IMR-90 (cell line): ENCODE data around the gene SRSF12. TPM values are rescaled to one million over a fixed set of nuclear protein-coding genes. Genes with fewer than 3 reads are reported as not detected.

ENCODE experiments used
- ATAC-seq: fragments of 200-7000 bp; cut with Tn5 transposase; 2 replicates; pipeline ENCODE4 v1.9.1; 2020; ENCODE audit warnings: low read depth, mild to moderate bottlenecking, moderate library complexity
- BruUV-seq: library from RNA; stranded (reverse); fragments of 400-500 nt; replicated peaks from 2 replicates; lab custom pipeline; 2021; lab: Mats Ljungman, UMichigan
- CTCF ChIA-PET: fragments of 300-600 bp; formaldehyde crosslinking; extraction: SDS; loops from one replicate; lab custom pipeline; 2021; ENCODE audit warnings: antibody characterized with exemption; lab: Yijun Ruan, JAX
- POLR2A ChIA-PET: fragments of 300-600 bp; sonication (Branson Sonifier 250); formaldehyde crosslinking; loops from one replicate; lab custom pipeline; 2022; ENCODE audit warnings: antibody characterized with exemption; ENCODE audit not compliant: unreplicated experiment; lab: Charles Lee
- DNase-seq: peaks from one replicate; pipeline ENCODE4 v3.0.0; 2013
- H2AFZ ChIP-seq: replicated peaks from 2 replicates; pipeline ENCODE3; 2013; ENCODE audit warnings: low read length, mild to moderate bottlenecking; ENCODE audit not compliant: poor library complexity
- H2AK5ac ChIP-seq: 2 replicates; pipeline ENCODE4 v1.6.1; 2013; ENCODE audit warnings: low read depth, low read length, inconsistent platforms
- H2AK9ac ChIP-seq: replicated peaks from 2 replicates; pipeline ENCODE3; 2013; ENCODE audit warnings: mild to moderate bottlenecking, low read depth, low read length, moderate library complexity; ENCODE audit not compliant: poor library complexity
- H2BK120ac ChIP-seq: 2 replicates; pipeline ENCODE4 v1.6.1; 2013; ENCODE audit warnings: low read depth, low read length, inconsistent platforms
- H2BK15ac ChIP-seq: 3 replicates; pipeline ENCODE4 v1.6.1; 2013; ENCODE audit warnings: low read depth, low read length, inconsistent platforms
- H2BK20ac ChIP-seq: 2 replicates; pipeline ENCODE4 v1.6.1; 2013; ENCODE audit warnings: low read depth, mild to moderate bottlenecking, inconsistent platforms, low read length, moderate library complexity
- H2BK5ac ChIP-seq: 2 replicates; pipeline ENCODE4 v1.6.1; 2013; ENCODE audit warnings: mild to moderate bottlenecking, low read depth, low read length, inconsistent platforms; ENCODE audit not compliant: poor library complexity, severe bottlenecking
- H3K14ac ChIP-seq: replicated peaks from 2 replicates; pipeline ENCODE4 v1.6.1; 2013; ENCODE audit warnings: low read depth, low read length, inconsistent platforms
- H3K18ac ChIP-seq: 2 replicates; pipeline ENCODE4 v1.6.1; 2013; ENCODE audit warnings: low read depth, low read length, control low read depth
- H3K23ac ChIP-seq: 2 replicates; pipeline ENCODE4 v1.6.1; 2013; ENCODE audit warnings: low read depth, low read length, inconsistent platforms
- H3K27ac ChIP-seq: 2 replicates; pipeline ENCODE4 v1.5.1; 2013; ENCODE audit warnings: mild to moderate bottlenecking, control low read depth, low read length; ENCODE audit not compliant: insufficient read depth
- H3K27me3 ChIP-seq: 2 replicates; pipeline ENCODE4 v1.6.1; 2013; ENCODE audit warnings: low read length; ENCODE audit not compliant: control insufficient read depth, insufficient read depth
- H3K36me3 ChIP-seq: 2 replicates; pipeline ENCODE4 v1.6.1; 2013; ENCODE audit warnings: low read length, mixed read lengths; ENCODE audit not compliant: control insufficient read depth, insufficient read depth
- H3K4ac ChIP-seq: 2 replicates; pipeline ENCODE4 v1.6.1; 2013; ENCODE audit warnings: low read depth, low read length, inconsistent platforms
- H3K4me1 ChIP-seq: 2 replicates; pipeline ENCODE4 v1.6.1; 2013; ENCODE audit warnings: low read length, mixed read lengths; ENCODE audit not compliant: control insufficient read depth, insufficient read depth
- H3K4me2 ChIP-seq: 2 replicates; pipeline ENCODE4 v1.6.1; 2013; ENCODE audit warnings: low read depth, mild to moderate bottlenecking, control low read depth, low read length, moderate library complexity
- H3K4me3 ChIP-seq: 2 replicates; pipeline ENCODE4 v1.5.1; 2013; ENCODE audit warnings: low read depth, mild to moderate bottlenecking, control low read depth, low read length, moderate library complexity; ENCODE audit not compliant: insufficient read depth
- H3K56ac ChIP-seq: 2 replicates; pipeline ENCODE4 v1.6.1; 2013; ENCODE audit warnings: low read length, inconsistent platforms; ENCODE audit not compliant: insufficient read depth; ENCODE audit errors: extremely low read depth
- H3K79me1 ChIP-seq, 2 experiments: 2 replicates each; pipeline ENCODE4 v1.6.1; 2013; ENCODE audit warnings: low read length in 2 of 2, inconsistent platforms in 1 of 2, low read depth in 1 of 2
- H3K9ac ChIP-seq: 2 replicates; pipeline ENCODE4 v1.6.1; 2013; ENCODE audit warnings: low read depth, low read length, control low read depth
- H3K9me1 ChIP-seq: 2 replicates; pipeline ENCODE4 v1.6.1; 2013; ENCODE audit warnings: low read length, inconsistent platforms; ENCODE audit not compliant: insufficient read depth
- H3K9me3 ChIP-seq: 2 replicates; pipeline ENCODE4 v1.6.1; 2013; ENCODE audit warnings: low read length; ENCODE audit not compliant: control insufficient read depth, insufficient read depth
- H4K20me1 ChIP-seq: 2 replicates; pipeline ENCODE4 v1.6.1; 2013; ENCODE audit warnings: low read length, inconsistent platforms; ENCODE audit not compliant: insufficient read depth
- H4K5ac ChIP-seq: 2 replicates; pipeline ENCODE4 v1.6.1; 2013; ENCODE audit warnings: mild to moderate bottlenecking, low read depth, low read length, control low read depth
- H4K8ac ChIP-seq, 2 experiments: 2 replicates each; pipeline ENCODE4 v1.6.1; 2013; ENCODE audit warnings: low read depth in 2 of 2, low read length in 2 of 2, control low read depth in 1 of 2, inconsistent platforms in 1 of 2
- H4K91ac ChIP-seq: 2 replicates; pipeline ENCODE4 v1.6.1; 2013; ENCODE audit warnings: low read depth, low read length, inconsistent platforms; ENCODE audit not compliant: insufficient read depth
- CEBPB ChIP-seq: IDR thresholded peaks from 2 replicates; pipeline ENCODE4 v1.6.1; 2012; ENCODE audit warnings: low read depth, low read length, improper control_type of control experiment
- CTCF ChIP-seq: conservative IDR thresholded peaks from 2 replicates; pipeline ENCODE4 v1.5.1; 2012; ENCODE audit warnings: mild to moderate bottlenecking, low read depth, low read length, improper control_type of control experiment
- WGBS, 2 experiments: methylation state at CpG; one replicate each; pipeline versions ENCODE4 v1.1.5 to v1.1.7; 2013; ENCODE audit warnings: missing lambda C conversion rate in 2 of 2; ENCODE audit not compliant: insufficient read length in 1 of 2; ENCODE audit errors: extremely low coverage in 2 of 2; 5-methylcytosine and 5-hydroxymethylcytosine counted together
- dilution Hi-C: fragments of 300-500 bp; cut with HindIII; formaldehyde crosslinking; loops from one replicate; pipeline ENCODE4 v1.14.3; 2018; ENCODE audit warnings: low sequenced_read_pairs; ENCODE audit not compliant: unreplicated experiment
- in situ Hi-C: fragments of 300-500 bp; cut with MboI; formaldehyde crosslinking; loops from 3 replicates; pipeline ENCODE4 v1.14.3; 2019; ENCODE audit warnings: low sequenced_read_pairs, inconsistent platforms, mixed read lengths
- intact Hi-C: fragments of 100-400 bp; cut with micrococcal nuclease; formaldehyde crosslinking; loops from 2 replicates; pipeline ENCODE4 v1.10.0; 2022
- polyA plus RNA-seq, 3 experiments: library from polyadenylated mRNA; depleted of rRNA; stranded (reverse); fragments of >200 nt; gene quantifications; 2 replicates each; pipeline ENCODE4 v1.2.3, GENCODE V29; 2012; ENCODE audit warnings: low replicate concordance in 1 of 3
- total RNA-seq: library from RNA; depleted of rRNA; stranded (reverse); fragments of >200 nt; gene quantifications from 2 replicates; pipeline ENCODE4 v1.2.3, GENCODE V29; 2012
- TF ChIP-seq, protein P1 (sequence below): fragments of 150-350 bp; IDR thresholded peaks from 2 replicates; pipeline ENCODE4 v1.6.1; 2016; ENCODE audit warnings: low read depth, mild to moderate bottlenecking, low read length, moderate library complexity, borderline replicate concordance

Gene SRSF12
- total and polyA plus RNA-seq, 2 of the 4 experiments (the other 2 are of a cell fraction): 0.21 to 0.36 TPM

- Histone ChIP-seq H2BK120ac (peak overlapping the region; percentile 68), H3K4ac (peak overlapping the region; percentile 70), H2AFZ (no peak overlapping the region), H3K18ac (peak overlapping the region; percentile 87; the same call in 1 of the 2 replicates), H3K9me3 (no peaks in the 10 kb centered on the region), H3K23ac (peak overlapping the region; percentile 96), H2BK5ac (peak overlapping the region; percentile 96), H2AK5ac (peak overlapping the region; percentile 69), H2BK20ac (no peak overlapping the region), H3K36me3 (peaks cover 16% of the 10 kb centered on the region), H3K27ac (peak overlapping the region; percentile 60), H3K4me2 (peak overlapping the region; percentile 93), H3K14ac (peak overlapping the region; percentile 90), H2BK15ac (peak overlapping the region; percentile 1; the same call in 1 of the 3 replicates), H3K4me3 (peak overlapping the region; percentile 77), H3K9ac (peak overlapping the region; percentile 92), H4K5ac (peak overlapping the region; percentile 16; the same call in 1 of the 2 replicates), H2AK9ac (no peak overlapping the region), H4K20me1 (peaks cover 49% of the 10 kb centered on the region), H3K56ac (peak overlapping the region; percentile 95), H3K4me1 (peaks cover 4% of the 10 kb centered on the region), H4K91ac (peak overlapping the region; percentile 12; the same call in 1 of the 2 replicates), H3K9me1 (peaks cover 3% of the 10 kb centered on the region; the same call in 1 of the 2 replicates), H3K79me1 (peaks cover 3 to 46% of the 10 kb centered on the region in 2 experiments), H4K8ac (peak overlapping the region; percentile 17 to 96; a peak in 3 of 4 replicates), H3K27me3 (no peaks in the 10 kb centered on the region)
- in situ Hi-C loops: no loop called here
- ATAC-seq (no peak), DNase-seq (peak; percentile 28)
- BruUV-seq: no TSS peak
- dilution Hi-C loops: no loop called here
- ChIA-PET POLR2A (no interaction called here), CTCF (no interaction called here)
- TF ChIP-seq, protein P1, sequence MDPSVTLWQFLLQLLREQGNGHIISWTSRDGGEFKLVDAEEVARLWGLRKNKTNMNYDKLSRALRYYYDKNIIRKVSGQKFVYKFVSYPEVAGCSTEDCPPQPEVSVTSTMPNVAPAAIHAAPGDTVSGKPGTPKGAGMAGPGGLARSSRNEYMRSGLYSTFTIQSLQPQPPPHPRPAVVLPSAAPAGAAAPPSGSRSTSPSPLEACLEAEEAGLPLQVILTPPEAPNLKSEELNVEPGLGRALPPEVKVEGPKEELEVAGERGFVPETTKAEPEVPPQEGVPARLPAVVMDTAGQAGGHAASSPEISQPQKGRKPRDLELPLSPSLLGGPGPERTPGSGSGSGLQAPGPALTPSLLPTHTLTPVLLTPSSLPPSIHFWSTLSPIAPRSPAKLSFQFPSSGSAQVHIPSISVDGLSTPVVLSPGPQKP: no peak
- TF ChIP-seq CTCF (no peak), CEBPB (no peak)
- no CpG with 5 or more reads among the region's 9 CpGs for WGBS, 2 experiments
- intact Hi-C loops: loop anchor here (2.0 to 5.0 kb wide), 3 partner anchors 34 to 1925 kb away; partner anchors contain the start of genes UBE2J1 and ZNF292
Measured at GRCh38 chr6:89082486-89082891, 35.4 kb downstream of the SRSF12 start.
